Spleen (tissue), 11 donors: ENCODE data around the gene PSMD1. TPM values are rescaled to one million over a fixed set of nuclear protein-coding genes. Genes with fewer than 3 reads are reported as not detected.

Experiments used
- DNase-seq: peaks from one replicate; pipeline ENCODE4 v3.0.0-alpha.2; 2020
- H3K27ac ChIP-seq, 8 donors: fragments of 200-600 bp; sonication (generic) in 7 of 8; 1 replicate in 4 of 8; 2 replicates in 4 of 8; pipeline versions ENCODE4 v1.5.0 to v1.8.0; 2016 to 2021; ENCODE audit warnings: inconsistent platforms in 4 of 8, mild to moderate bottlenecking in 4 of 8, moderate library complexity in 1 of 8
- H3K27me3 ChIP-seq, 7 donors: fragments of 200-600 bp; sonication (generic) in 6 of 7; replicated peaks in 1 of 7; 1 replicate in 4 of 7; 2 replicates in 3 of 7; pipeline versions ENCODE4 v1.5.0 to v1.8.0; 2016 to 2021; ENCODE audit warnings: inconsistent platforms in 3 of 7, mild to moderate bottlenecking in 1 of 7
- H3K36me3 ChIP-seq, 6 donors: fragments of 200-600 bp; sonication (generic) in 5 of 6; 1 replicate in 4 of 6; 2 replicates in 2 of 6; pipeline versions ENCODE4 v1.5.0 to v1.8.0; 2016 to 2021; ENCODE audit warnings: inconsistent platforms in 2 of 6
- H3K4me1 ChIP-seq, 6 donors: fragments of 200-600 bp; sonication (generic) in 5 of 6; 1 replicate in 3 of 6; 2 replicates in 3 of 6; pipeline versions ENCODE4 v1.5.0 to v1.8.0; 2016 to 2021; ENCODE audit warnings: inconsistent platforms in 3 of 6
- H3K4me3 ChIP-seq, 8 donors: fragments of 200-600 bp; sonication (generic) in 7 of 8; 1 replicate in 4 of 8; 2 replicates in 4 of 8; pipeline versions ENCODE4 v1.5.0 to v1.8.0; 2016 to 2021; ENCODE audit warnings: inconsistent platforms in 4 of 8, mild to moderate bottlenecking in 4 of 8, moderate library complexity in 2 of 8
- H3K9me3 ChIP-seq, 8 donors: fragments of 200-600 bp; sonication (generic) in 7 of 8; 1 replicate in 4 of 8; 2 replicates in 4 of 8; pipeline versions ENCODE4 v1.5.0 to v1.8.0; 2016 to 2021; ENCODE audit warnings: inconsistent platforms in 4 of 8
- CTCF ChIP-seq, 11 experiments: fragments of 200-600 bp in 7 of 11; fragments of 450-650 bp in 4 of 11; sonication (generic) in 4 of 11; IDR thresholded peaks in 8 of 11; conservative IDR thresholded peaks in 3 of 11; 1 replicate in 7 of 11; 2 replicates in 4 of 11; pipeline versions ENCODE4 v1.4.0 to v1.8.0; 2016 to 2021; ENCODE audit warnings: antibody characterized with exemption in 11 of 11, inconsistent platforms in 4 of 11, mild to moderate bottlenecking in 1 of 11
- POLR2A ChIP-seq, 3 donors: fragments of 450-650 bp; IDR thresholded peaks; one replicate each; pipeline ENCODE4 v1.5.1; 2017; ENCODE audit warnings: antibody characterized with exemption in 3 of 3, mild to moderate bottlenecking in 1 of 3
- POLR2AphosphoS5 ChIP-seq, 3 donors: sonication (generic); formaldehyde crosslinking; IDR thresholded peaks; one replicate each; pipeline ENCODE4 v1.5.1; 2017; ENCODE audit warnings: antibody characterized with exemption in 3 of 3
- WGBS, 5 donors: extraction: QIAGEN DNeasy Blood & Tissue Kit in 3 of 5; methylation state at CpG; one replicate each; pipeline versions ENCODE4 v1.1.5 to v1.1.7; 2013 to 2018; 5-methylcytosine and 5-hydroxymethylcytosine counted together
- intact Hi-C: fragments of 100-400 bp; cut with DNase I; formaldehyde crosslinking; loops from one replicate; pipeline ENCODE4 v1.15.0; 2023; ENCODE audit warnings: low total_unique reads
- polyA plus RNA-seq, 3 donors: library from polyadenylated mRNA; stranded (reverse); fragments of 200-250 nt; gene quantifications; one replicate each; pipeline ENCODE4 v1.2.1, GENCODE V29; 2013
- total RNA-seq, 7 donors: library from RNA; depleted of rRNA in 3 of 7; stranded (reverse); fragments of >200 nt in 3 of 7; fragmentation: NEBNext Ultra II Directional in 4 of 7; extraction: Animal tissue kit (Norgen Biotek cat#: 25700) in 4 of 7; gene quantifications; one replicate each; pipeline versions ENCODE4 v1.1.0 to v1.2.1, GENCODE V29; 2016 to 2021
- donor health status: healthy with polysubstance abuse.
- donor health status: DM: no; HTN: no; CAD: no; lungs with moderate emphysema.
- donor health status: DM: no; HTN: no; CAD: no.
- donor health status: Bipolar disorder and iron deficiency.
- donor health status: healthy.
- donor health status: DM: no; HTN: no; CAD: no.
- donor health status: DM: yes; HTN: yes; CAD: no.

PSMD1 gene
- total and polyA plus RNA-seq, 10 donors, result 21.2 to 81.2 (median 53.4) TPM

- H3K27ac ChIP-seq, result peak within 1 kb of the TSS in 7 of 8 donors; percentile 36 to 75 (median 65)
- intact Hi-C loops, result loop anchor here (10.0 kb wide), 1 partner anchor 94 kb away; no protein-coding TSS in a partner anchor
- TF ChIP-seq POLR2AphosphoS5 (IDR thresholded peaks at IDR 0.05) (peak; percentile 42 to 69 (median 59)), POLR2A (IDR thresholded peaks at IDR 0.05) (no peak), CTCF (IDR thresholded peaks at IDR 0.05 in 8 of 11, conservative IDR thresholded peaks at IDR 0.05 in 3 of 11) (no peak)
- 0 to 2% (median 1%) methylated on average over 48 to 83 of the region's 83 CpGs for WGBS, 5 donors
- H3K27me3 ChIP-seq, result no peaks in the 10 kb centered on the region
- peak; percentile 93 for DNase-seq
- H3K36me3 ChIP-seq, result no peaks in the 10 kb centered on the region
- peaks cover 0 to 24% (median 18%) of the 10 kb centered on the region in 6 donors for H3K4me1 ChIP-seq
- H3K9me3 ChIP-seq, result no peaks in the 10 kb centered on the region
- peak within 1 kb of the TSS; percentile 77 to 99 (median 95) for H3K4me3 ChIP-seq
Observed at GRCh38 chr2:231198291-231199173, 141.9 kb downstream of the PSMD1 start, which contains the start of gene ARMC9. Gene ARMC9 (plus strand): TSS chr2:231198631. CDS start chr2:231206239, 7,608 bp downstream.

GRCh38 chr2:231199219-231199618 is 142.6 kb downstream of the PSMD1 start:
- intact Hi-C loops, result loop anchor here (10.0 kb wide), 1 partner anchor 94 kb away; no protein-coding TSS in a partner anchor
- no peak for TF ChIP-seq CTCF (IDR thresholded peaks at IDR 0.05 in 8 of 11, conservative IDR thresholded peaks at IDR 0.05 in 3 of 11)
- TF ChIP-seq POLR2A (IDR thresholded peaks at IDR 0.05), result no peak
- TF ChIP-seq POLR2AphosphoS5 (IDR thresholded peaks at IDR 0.05), result no peak
- Histone ChIP-seq H3K36me3 (no peaks in the 10 kb centered on the region), H3K9me3 (no peaks in the 10 kb centered on the region), H3K4me3 (peak overlapping the region in 7 of 8 donors; percentile 77 to 99 (median 95)), H3K4me1 (peaks cover 0 to 24% (median 18%) of the 10 kb centered on the region in 6 donors), H3K27me3 (no peaks in the 10 kb centered on the region), H3K27ac (peak overlapping the region in 1 of 8 donors; percentile 68)
- DNase-seq, result no peak
- WGBS, 5 donors, result 53 to 69% (median 64%) methylated on average over 5 of the region's 5 CpGs

- intact Hi-C loops, result no loop called here
- Histone ChIP-seq H3K4me3 (no peak overlapping the region), H3K9me3 (no peaks in the 10 kb centered on the region), H3K4me1 (peaks cover 0 to 24% (median 18%) of the 10 kb centered on the region in 6 donors), H3K36me3 (no peaks in the 10 kb centered on the region), H3K27ac (no peak overlapping the region), H3K27me3 (no peaks in the 10 kb centered on the region)
- DNase-seq, result no peak
- TF ChIP-seq POLR2A (IDR thresholded peaks at IDR 0.05) (no peak), CTCF (IDR thresholded peaks at IDR 0.05 in 8 of 11, conservative IDR thresholded peaks at IDR 0.05 in 3 of 11) (no peak), POLR2AphosphoS5 (IDR thresholded peaks at IDR 0.05) (no peak)
- WGBS, 5 donors, result 64 to 92% (median 78%) methylated on average over 3 of the region's 3 CpGs
Observed at GRCh38 chr2:231200805-231201474, 144.3 kb downstream of the PSMD1 start.

GRCh38 chr2:231201475-231201814 is 144.8 kb downstream of the PSMD1 start:
- Histone ChIP-seq H3K4me3 (no peak overlapping the region), H3K9me3 (no peaks in the 10 kb centered on the region), H3K36me3 (no peaks in the 10 kb centered on the region), H3K4me1 (peaks cover 0 to 24% (median 18%) of the 10 kb centered on the region in 6 donors), H3K27ac (no peak overlapping the region), H3K27me3 (no peaks in the 10 kb centered on the region)
- TF ChIP-seq POLR2AphosphoS5 (IDR thresholded peaks at IDR 0.05) (no peak), CTCF (IDR thresholded peaks at IDR 0.05 in 8 of 11, conservative IDR thresholded peaks at IDR 0.05 in 3 of 11) (no peak), POLR2A (IDR thresholded peaks at IDR 0.05) (no peak)
- intact Hi-C loops, result no loop called here
- 70 to 84% (median 76%) methylated on average over 4 of the region's 4 CpGs for WGBS, 5 donors
- no peak for DNase-seq
